HCT116 (cell line): Measurements from ENCODE around the gene UBE2M. TPM values are rescaled to one million over a fixed set of nuclear protein-coding genes. Genes with fewer than 3 reads are reported as not detected.

ENCODE experiments used
- ATAC-seq: fragments of 200-7000 bp; cut with Tn5 transposase; 2 replicates; pipeline ENCODE4 v1.9.1; 2020; ENCODE audit warnings: mild to moderate bottlenecking, moderate library complexity
- BruUV-seq: library from RNA; stranded (reverse); fragments of 400-500 nt; replicated peaks from 2 replicates; lab custom pipeline; 2021; lab: Mats Ljungman, UMichigan
- CTCF ChIA-PET: fragments of 300-600 bp; sonication (Branson Sonifier 250); formaldehyde crosslinking; loops from one replicate; lab custom pipeline; 2021; ENCODE audit warnings: antibody characterized with exemption; lab: Charles Lee
- POLR2A ChIA-PET: fragments of 300-600, 350-600 bp; sonication (Branson Sonifier 250); formaldehyde crosslinking; loops from one replicate; lab custom pipeline; 2021; ENCODE audit warnings: antibody characterized with exemption; lab: Charles Lee
- RAD21 ChIA-PET, 2 experiments: fragments of 300-600 bp; sonication (Branson Sonifier 250); formaldehyde crosslinking; loops; one replicate each; lab custom pipeline; 2023; ENCODE audit warnings: low total read pairs in 2 of 2; ENCODE audit not compliant: uncharacterized antibody in 2 of 2, unreplicated experiment in 2 of 2, low non-redundant PET in 1 of 2; lab: Charles Lee
- DNase-seq: peaks from one replicate; pipeline ENCODE4 v3.0.0-alpha.2; 2010; ENCODE audit warnings: low read depth, low spot score
- H2AFZ ChIP-seq: fragments of 200-600 bp; shearing (Covaris generic), sonication (generic); 2 replicates; pipeline ENCODE4 v1.6.1; 2017; ENCODE audit warnings: low read depth, mixed run types, mixed read lengths, antibody characterized with exemption, low read length; ENCODE audit not compliant: poor library complexity, severe bottlenecking
- H3K27ac ChIP-seq: 2 replicates; pipeline ENCODE4 v1.5.1; 2012; ENCODE audit warnings: low read depth, low read length
- H3K27me3 ChIP-seq: fragments of 200-600 bp; sonication (generic); 2 replicates; pipeline ENCODE4 v1.6.1; 2016; ENCODE audit warnings: mixed run types, low read length, mixed read lengths; ENCODE audit not compliant: insufficient read depth
- H3K36me3 ChIP-seq, 2 experiments: fragments of 200-500 bp in 1 of 2; fragments of 200-600 bp in 1 of 2; sonication (Bioruptor generic) in 1 of 2; sonication (generic) in 1 of 2; 2 replicates each; pipeline versions ENCODE4 v1.5.1 to v1.6.1; 2014 to 2016; ENCODE audit warnings: low read length in 2 of 2, inconsistent platforms in 1 of 2, mixed read lengths in 1 of 2, mixed run types in 1 of 2; ENCODE audit not compliant: insufficient read depth in 2 of 2, control insufficient read depth in 1 of 2
- H3K4me1 ChIP-seq, 2 experiments: fragments of 200-600 bp in 1 of 2; sonication (generic) in 1 of 2; 2 replicates each; pipeline versions ENCODE4 v1.5.1 to v1.6.1; 2012 to 2017; ENCODE audit warnings: low read length in 2 of 2, inconsistent platforms in 1 of 2, mild to moderate bottlenecking in 1 of 2, mixed read lengths in 1 of 2, mixed run types in 1 of 2, moderate library complexity in 1 of 2; ENCODE audit not compliant: insufficient read depth in 2 of 2, control insufficient read depth in 1 of 2
- H3K4me2 ChIP-seq: fragments of 200-600 bp; sonication (generic); 2 replicates; pipeline ENCODE4 v1.6.1; 2017; ENCODE audit warnings: mixed run types, low read length, mixed read lengths
- H3K4me3 ChIP-seq, 2 experiments: fragments of 200-600 bp in 1 of 2; sonication (generic) in 1 of 2; replicated peaks in 1 of 2; 2 replicates each; pipeline ENCODE4 v1.5.1; 2011 to 2016; ENCODE audit warnings: low read length in 2 of 2, control low read depth in 1 of 2, low read depth in 1 of 2, mild to moderate bottlenecking in 1 of 2, mixed read lengths in 1 of 2, mixed run types in 1 of 2
- H3K79me2 ChIP-seq: fragments of 200-600 bp; sonication (generic); 2 replicates; pipeline ENCODE4 v1.6.1; 2017; ENCODE audit warnings: mild to moderate bottlenecking, mixed run types, low read length, moderate library complexity, mixed read lengths; ENCODE audit not compliant: insufficient read depth
- H3K9ac ChIP-seq: fragments of 200-600 bp; sonication (generic); 2 replicates; pipeline ENCODE4 v1.6.1; 2016; ENCODE audit warnings: low read length, mixed read lengths
- H3K9me2 ChIP-seq: fragments of 200-600 bp; sonication (generic), shearing (Covaris generic); 2 replicates; pipeline ENCODE4 v1.6.1; 2017; ENCODE audit warnings: mixed run types, mild to moderate bottlenecking, moderate library complexity; ENCODE audit not compliant: insufficient read depth
- H3K9me3 ChIP-seq, 2 experiments: fragments of 200-500 bp in 1 of 2; fragments of 200-600 bp in 1 of 2; sonication (Bioruptor generic) in 1 of 2; sonication (generic) in 1 of 2; 2 replicates each; pipeline ENCODE4 v1.6.1; 2014 to 2017; ENCODE audit warnings: low read length in 2 of 2, mixed read lengths in 2 of 2, inconsistent platforms in 1 of 2, low read depth in 1 of 2, mild to moderate bottlenecking in 1 of 2, mixed run types in 1 of 2, moderate library complexity in 1 of 2; ENCODE audit not compliant: control insufficient read depth in 1 of 2, insufficient read depth in 1 of 2
- H4K20me1 ChIP-seq: fragments of 200-600 bp; sonication (generic), shearing (Covaris generic); 2 replicates; pipeline ENCODE4 v1.6.1; 2017; ENCODE audit warnings: mixed run types, mild to moderate bottlenecking, moderate library complexity; ENCODE audit not compliant: insufficient read depth
- CEBPB ChIP-seq: IDR thresholded peaks from 2 replicates; pipeline ENCODE4 v1.6.1; 2012; ENCODE audit warnings: low read depth
- JUND ChIP-seq: IDR thresholded peaks from 2 replicates; pipeline ENCODE4 v1.6.1; 2012
- POLR2AphosphoS5 ChIP-seq: IDR thresholded peaks from 2 replicates; pipeline ENCODE4 v1.6.1; 2011; ENCODE audit warnings: mild to moderate bottlenecking, low read depth, low read length, moderate library complexity
- intact Hi-C: fragments of 100-400 bp; cut with micrococcal nuclease; formaldehyde crosslinking; loops from 2 replicates; pipeline ENCODE4 v1.10.0; 2022
- total RNA-seq: library from RNA; stranded (reverse); gene quantifications from one replicate; pipeline ENCODE4 v1.2.1, GENCODE V29; 2021; ENCODE audit not compliant: unreplicated experiment
- TF ChIP-seq, protein P1 (sequence below): IDR thresholded peaks from 2 replicates; pipeline ENCODE4 v1.6.1; 2012

The UBE2M gene
- total RNA-seq, 1 experiment from 2014 or later, result 120 TPM

DNA sequence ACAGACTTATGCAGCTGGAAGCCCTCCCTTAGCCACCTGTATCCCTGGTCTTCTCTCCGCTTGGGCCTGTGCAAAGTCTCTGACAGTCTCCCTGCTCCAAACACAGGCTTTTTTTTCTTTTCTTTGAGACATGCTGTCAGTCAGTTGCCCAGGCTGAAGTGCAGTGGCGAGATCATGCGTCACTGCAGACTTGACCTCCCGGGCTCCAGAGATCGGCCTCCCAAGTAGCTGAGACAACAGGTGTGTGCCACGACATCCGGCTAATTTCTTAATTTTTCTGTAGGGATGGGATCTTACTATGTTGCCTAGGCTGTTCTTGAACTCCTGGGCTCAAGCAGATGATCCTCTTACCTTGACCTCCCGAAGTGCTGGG, 13.2 kb upstream of the UBE2M start:
- Histone ChIP-seq H3K4me2 (peak overlapping the region; percentile 100; the same call in 1 of the 2 replicates), H2AFZ (no peak overlapping the region), H3K36me3 (peaks cover 0 to 14% of the 10 kb centered on the region in 2 experiments; a peak in 1 of 4 replicates), H3K4me3 (no peak overlapping the region), H3K9me3 (no peaks in the 10 kb centered on the region), H4K20me1 (no peaks in the 10 kb centered on the region), H3K9ac (no peak overlapping the region), H3K27ac (peak overlapping the region; percentile 91; the same call in 1 of the 2 replicates)
- ATAC-seq (no peak), DNase-seq (no peak)
- intact Hi-C loops, result no loop called here
- CTCF ChIA-PET, result no interaction called here
- 0 out of 2 replicates have a peak, but pooled peaks have one; percentile 18 for TF ChIP-seq POLR2AphosphoS5
- no peak for TF ChIP-seq CEBPB
- TF ChIP-seq JUND, result no peak
- TF ChIP-seq, all 23 proteins: peak for 1
- Histone ChIP-seq H3K4me1 (peaks cover 12 to 28% of the 10 kb centered on the region in 2 experiments), H3K79me2 (peaks cover 12% of the 10 kb centered on the region; the same call in 1 of the 2 replicates), H3K27me3 (no peaks in the 10 kb centered on the region), H3K9me2 (no peaks in the 10 kb centered on the region)
- ChIA-PET POLR2A (interaction anchor here (2.1 to 2.4 kb wide), 2 partner anchors 12 to 16 kb away, joined by 7 to 8 read pairs; partner anchors contain the start of gene CHMP2A), RAD21 (no interaction called here)
- BruUV-seq, result no TSS peak

DNA sequence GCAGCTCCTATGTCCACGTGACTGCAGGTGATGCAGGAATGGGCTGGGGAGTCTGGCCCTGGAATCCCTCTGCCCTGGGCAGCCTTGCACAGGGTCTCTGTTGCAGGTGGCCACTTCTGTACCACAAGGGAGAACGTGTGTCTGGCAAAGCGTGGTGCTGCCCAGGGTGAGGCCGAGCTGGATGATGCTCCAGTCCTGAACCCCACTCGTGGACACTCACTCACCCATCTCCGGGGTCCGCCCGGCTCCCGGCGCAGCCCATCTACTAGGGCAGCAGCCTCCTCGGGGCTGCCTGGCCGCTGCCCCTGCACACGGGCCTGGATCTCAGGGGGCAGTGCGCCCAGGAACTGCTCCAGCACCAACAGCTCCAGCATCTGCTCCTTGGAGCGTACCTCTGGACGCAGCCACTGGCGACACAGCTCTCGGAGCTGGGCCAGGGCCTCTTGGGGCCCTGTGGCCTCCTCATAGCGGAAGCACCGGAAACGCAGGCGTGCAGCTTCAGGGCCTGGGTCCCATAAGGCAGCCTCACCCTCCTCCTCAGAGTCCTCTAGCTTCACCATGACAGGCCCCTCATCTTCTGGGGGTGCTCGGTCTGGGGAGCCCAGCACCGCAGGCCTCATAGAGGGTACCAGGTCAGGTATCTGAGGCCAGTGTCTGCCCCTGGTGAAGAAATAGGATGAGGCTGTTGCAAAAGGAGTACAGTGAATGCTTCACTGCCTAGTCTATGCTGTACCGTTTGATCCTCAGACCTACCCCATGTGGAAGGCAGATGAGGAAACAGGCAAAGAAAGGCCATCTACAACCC, 12.6 kb upstream of the UBE2M start:
- TF ChIP-seq, protein P1, sequence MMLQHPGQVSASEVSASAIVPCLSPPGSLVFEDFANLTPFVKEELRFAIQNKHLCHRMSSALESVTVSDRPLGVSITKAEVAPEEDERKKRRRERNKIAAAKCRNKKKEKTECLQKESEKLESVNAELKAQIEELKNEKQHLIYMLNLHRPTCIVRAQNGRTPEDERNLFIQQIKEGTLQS, result no peak
- TF ChIP-seq POLR2AphosphoS5, result 0 out of 2 replicates have a peak, but pooled peaks have one; percentile 19
- TF ChIP-seq, all 23 proteins: peak for 1
- peaks cover 11% of the 10 kb centered on the region; the same call in 1 of the 2 replicates for H3K79me2 ChIP-seq
- no TSS peak for BruUV-seq
- H3K27ac ChIP-seq, result no peak overlapping the region
- H3K9me3 ChIP-seq, result no peaks in the 10 kb centered on the region
- DNase-seq, result no peak
- ChIA-PET POLR2A (interaction anchor here (2.1 to 2.4 kb wide), 2 partner anchors 12 to 16 kb away, joined by 7 to 8 read pairs; partner anchors contain the start of gene CHMP2A), CTCF (no interaction called here), RAD21 (no interaction called here)
- H3K4me2 ChIP-seq, result no peak overlapping the region
- intact Hi-C loops, result no loop called here
- no peaks in the 10 kb centered on the region for H3K9me2 ChIP-seq
- no peak overlapping the region for H3K9ac ChIP-seq
- H3K4me3 ChIP-seq, result no peak overlapping the region
- no peak for ATAC-seq
- no peaks in the 10 kb centered on the region for H4K20me1 ChIP-seq
- no peak overlapping the region for H2AFZ ChIP-seq
- peaks cover 0 to 14% of the 10 kb centered on the region in 2 experiments; a peak in 1 of 4 replicates for H3K36me3 ChIP-seq
- H3K4me1 ChIP-seq, result peaks cover 12 to 27% of the 10 kb centered on the region in 2 experiments
- H3K27me3 ChIP-seq, result no peaks in the 10 kb centered on the region
